RWPE2 (cell line): Measurements from ENCODE around the gene RBMS2.

Experiments used
- ATAC-seq: fragments of 200-7000 bp; cut with Tn5 transposase; 3 replicates; pipeline ENCODE4 v1.9.1; 2021; ENCODE audit warnings: low read depth
- DNase-seq: peaks from one replicate; pipeline ENCODE4 v3.0.0-alpha.2; 2020; ENCODE audit warnings: low spot score
- H3K27ac ChIP-seq: fragments of 450-650 bp; 2 replicates; pipeline ENCODE4 v1.5.1; 2017; ENCODE audit warnings: mild to moderate bottlenecking; ENCODE audit not compliant: poor library complexity, severe bottlenecking
- H3K27me3 ChIP-seq: fragments of 250-450 bp; sonication (Bioruptor Pico); 2 replicates; pipeline ENCODE4 v1.5.1; 2021; ENCODE audit warnings: mild to moderate bottlenecking, moderate library complexity; ENCODE audit not compliant: insufficient read depth, poor library complexity, severe bottlenecking
- H3K36me3 ChIP-seq: fragments of 250-450 bp; sonication (Bioruptor Pico); 2 replicates; pipeline ENCODE4 v1.5.1; 2020; ENCODE audit warnings: low read depth, mild to moderate bottlenecking, moderate library complexity
- H3K4me1 ChIP-seq: fragments of 250-450 bp; sonication (Bioruptor Pico); 2 replicates; pipeline ENCODE4 v1.5.1; 2021; ENCODE audit warnings: mild to moderate bottlenecking, moderate library complexity; ENCODE audit not compliant: insufficient read depth, poor library complexity, severe bottlenecking
- H3K4me3 ChIP-seq: fragments of 250-450 bp; sonication (Bioruptor Pico); 2 replicates; pipeline ENCODE4 v1.5.1; 2021; ENCODE audit warnings: mild to moderate bottlenecking, moderate library complexity; ENCODE audit not compliant: severe bottlenecking
- H3K9me3 ChIP-seq: fragments of 250-450 bp; sonication (Bioruptor Pico); 2 replicates; pipeline ENCODE4 v1.5.1; 2021; ENCODE audit warnings: mild to moderate bottlenecking, moderate library complexity; ENCODE audit not compliant: severe bottlenecking
- CTCF ChIP-seq: fragments of 450-650 bp; IDR thresholded peaks from one replicate; pipeline ENCODE4 v1.5.1; 2017; ENCODE audit warnings: mild to moderate bottlenecking, moderate library complexity; ENCODE audit not compliant: poor library complexity, severe bottlenecking

Gene RBMS2

GRCh38 chr12:56591961-56592360 is 70.3 kb downstream of the RBMS2 start:
- TF ChIP-seq CTCF: no peak
- Histone ChIP-seq H3K4me1 (no peaks in the 10 kb centered on the region), H3K36me3 (peaks cover 70% of the 10 kb centered on the region), H3K27ac (peak overlapping the region; percentile 37), H3K27me3 (no peaks in the 10 kb centered on the region), H3K4me3 (no peak overlapping the region), H3K9me3 (no peaks in the 10 kb centered on the region)
- no peak for ATAC-seq
- DNase-seq: no peak

DNA sequence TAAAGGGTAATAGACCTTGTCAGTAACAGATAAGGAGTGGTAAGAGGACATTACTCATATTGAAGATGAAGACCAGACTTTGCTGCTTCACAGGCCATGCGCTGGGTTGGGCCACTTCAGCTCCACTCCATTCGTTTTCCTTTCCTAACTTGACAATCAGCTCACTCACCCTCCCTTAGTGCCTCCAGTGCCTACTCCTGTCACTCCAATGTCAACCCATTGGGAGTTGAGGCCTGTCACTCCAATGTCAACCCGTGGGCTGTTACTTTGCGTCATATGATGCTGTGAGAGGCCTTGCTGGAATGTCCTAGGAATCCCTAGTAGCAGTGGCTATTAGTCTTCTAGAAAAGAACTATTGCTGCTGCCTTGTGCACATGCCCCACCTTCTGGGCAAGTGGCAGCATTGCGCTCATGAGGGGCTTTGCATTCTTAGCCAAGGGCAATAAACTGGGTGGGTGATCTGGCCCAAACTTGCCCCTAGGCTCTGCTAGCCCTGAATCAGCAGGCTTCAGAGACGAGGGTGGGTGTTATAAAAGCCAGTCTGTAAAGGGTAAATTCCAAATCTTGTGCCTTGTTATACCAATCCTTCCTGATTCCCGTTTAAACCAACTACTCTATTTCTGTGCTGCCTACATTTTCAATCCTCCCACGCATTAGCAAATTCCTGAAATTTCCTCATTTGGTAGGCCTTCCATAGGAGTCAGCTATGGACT is 72.4 kb downstream of the RBMS2 start:
- ATAC-seq (peak; percentile 55), DNase-seq (no peak)
- Histone ChIP-seq H3K4me3 (no peak overlapping the region), H3K27me3 (no peaks in the 10 kb centered on the region), H3K27ac (peak overlapping the region; percentile 37), H3K9me3 (no peaks in the 10 kb centered on the region), H3K4me1 (no peaks in the 10 kb centered on the region), H3K36me3 (peaks cover 75% of the 10 kb centered on the region)
- TF ChIP-seq CTCF: peak; percentile 87

- no peak for TF ChIP-seq CTCF
- H3K36me3 ChIP-seq: peaks cover 78% of the 10 kb centered on the region
- H3K4me3 ChIP-seq: no peak overlapping the region
- H3K27ac ChIP-seq: peak overlapping the region; percentile 5
- DNase-seq (no peak), ATAC-seq (no peak)
- no peaks in the 10 kb centered on the region for H3K27me3 ChIP-seq
- no peaks in the 10 kb centered on the region for H3K9me3 ChIP-seq
- no peaks in the 10 kb centered on the region for H3K4me1 ChIP-seq
Measured at GRCh38 chr12:56596815-56597214, 75.2 kb downstream of the RBMS2 start.

DNA sequence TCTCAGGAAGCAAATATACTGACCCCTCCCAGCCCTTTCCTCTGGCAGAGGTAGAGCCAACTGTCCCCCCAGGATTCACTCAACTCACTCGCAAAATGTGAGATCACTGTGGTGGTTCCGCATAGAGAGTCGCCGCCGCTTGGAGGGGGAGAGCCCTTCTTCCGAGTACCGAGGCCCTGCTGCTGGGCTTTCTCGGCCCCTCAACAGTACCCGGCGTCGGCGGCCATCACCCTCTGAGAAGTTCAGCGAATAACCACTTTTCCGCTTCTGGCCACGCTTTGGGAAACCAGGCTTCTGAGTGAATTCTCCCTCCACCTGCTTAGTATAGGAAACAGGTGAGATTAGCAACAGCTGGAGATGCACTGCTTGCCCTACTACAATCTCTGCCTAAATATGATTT is 77.4 kb downstream of the RBMS2 start:
- Histone ChIP-seq H3K9me3 (no peaks in the 10 kb centered on the region), H3K27me3 (no peaks in the 10 kb centered on the region), H3K27ac (no peak overlapping the region), H3K4me3 (no peak overlapping the region), H3K4me1 (no peaks in the 10 kb centered on the region), H3K36me3 (peaks cover 89% of the 10 kb centered on the region)
- DNase-seq (no peak), ATAC-seq (no peak)
- TF ChIP-seq CTCF: no peak

DNA sequence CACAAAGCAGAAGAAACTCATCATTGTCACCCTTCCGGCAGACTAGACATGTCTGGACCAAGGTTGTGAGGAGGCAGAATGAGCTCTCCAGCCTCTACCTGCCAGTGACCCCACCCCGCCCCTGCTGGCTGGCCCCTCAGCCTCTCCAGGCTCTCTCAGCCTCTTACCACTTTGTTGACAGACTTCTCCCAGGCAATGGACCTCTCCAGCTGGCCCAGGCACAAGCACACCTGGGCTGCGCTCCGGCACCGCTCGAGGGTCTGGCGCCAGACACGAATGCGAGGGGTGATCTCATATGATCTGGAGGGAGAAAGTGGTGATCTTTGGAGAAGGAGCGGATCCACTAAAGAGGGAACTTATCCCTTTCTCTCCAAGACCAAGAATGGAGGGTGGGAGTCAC is 78.2 kb downstream of the RBMS2 start:
- Histone ChIP-seq H3K4me3 (no peak overlapping the region), H3K4me1 (no peaks in the 10 kb centered on the region), H3K36me3 (peaks cover 96% of the 10 kb centered on the region), H3K27ac (no peak overlapping the region), H3K27me3 (no peaks in the 10 kb centered on the region), H3K9me3 (no peaks in the 10 kb centered on the region)
- TF ChIP-seq CTCF: no peak
- ATAC-seq: no peak
- DNase-seq: no peak
